ENCODE measurements around the gene SEC11C. TPM values are rescaled to one million over a fixed set of nuclear protein-coding genes. Genes with fewer than 3 reads are reported as not detected.
A peak's percentile ranks its signal among the peaks of the same experiment; 100 is the strongest.

Gene SEC11C
- total RNA-seq = 90.0 TPM
- 106 TPM for polyA plus RNA-seq (ENCODE audit: insufficient read depth, low read depth, low replicate concordance)
- long read RNA-seq, donor 1, transcript SEC11C-204 (6 exons, 1,202 nt) = major isoform, 27 of 34 reads
- long read RNA-seq, donor 1, partial matches to known transcripts = 0 of 34 reads
- long read RNA-seq, donor 1, other reads (novel, unspliced or antisense) = 0 of 34 reads
- long read RNA-seq, donor 2, transcript SEC11C-204 (6 exons, 1,202 nt) = major isoform, 25 of 30 reads
- long read RNA-seq, donor 2, partial matches to known transcripts = 0 of 30 reads
- long read RNA-seq, donor 2, other reads (novel, unspliced or antisense) = 0 of 30 reads
- long read RNA-seq, donor 3, transcript SEC11C-204 (6 exons, 1,202 nt) = major isoform, 41 of 51 reads
- long read RNA-seq, donor 3, partial matches to known transcripts = 0 of 51 reads
- long read RNA-seq, donor 3, other reads (novel, unspliced or antisense) = 0 of 51 reads
- long read RNA-seq, donor 4, transcript SEC11C-204 (6 exons, 1,202 nt) = major isoform, 16 of 19 reads
- long read RNA-seq, donor 4, partial matches to known transcripts = 0 of 19 reads
- long read RNA-seq, donor 4, other reads (novel, unspliced or antisense) = 0 of 19 reads
- long read RNA-seq, donor 5, partial matches to known transcripts = 0 of 1 reads
- long read RNA-seq, donor 5, other reads (novel, unspliced or antisense) = 0 of 1 reads
- long read RNA-seq, donor 6, transcript SEC11C-204 (6 exons, 1,202 nt) = major isoform, 58 of 82 reads
- long read RNA-seq, donor 6, partial matches to known transcripts = 10 of 82 reads
- long read RNA-seq, donor 6, other reads (novel, unspliced or antisense) = 0 of 82 reads
- long read RNA-seq, donor 7, transcript SEC11C-204 (6 exons, 1,202 nt) = major isoform, 29 of 55 reads
- long read RNA-seq, donor 7, partial matches to known transcripts = 15 of 55 reads
- long read RNA-seq, donor 7, other reads (novel, unspliced or antisense) = 6 of 55 reads
- long read RNA-seq, donor 8, transcript SEC11C-203 (3 exons, 1,088 nt) = minor isoform, 6 of 33 reads
- long read RNA-seq, donor 8, transcript SEC11C-204 (6 exons, 1,202 nt) = major isoform, 24 of 33 reads
- long read RNA-seq, donor 8, partial matches to known transcripts = 0 of 33 reads
- long read RNA-seq, donor 8, other reads (novel, unspliced or antisense) = 0 of 33 reads
- long read RNA-seq, donor 9, transcript SEC11C-204 (6 exons, 1,202 nt) = major isoform, 12 of 17 reads
- long read RNA-seq, donor 9, partial matches to known transcripts = 0 of 17 reads
- long read RNA-seq, donor 9, other reads (novel, unspliced or antisense) = 0 of 17 reads
- long read RNA-seq, donor 10, transcript SEC11C-204 (6 exons, 1,202 nt) = major isoform, 21 of 30 reads
- long read RNA-seq, donor 10, partial matches to known transcripts = 0 of 30 reads
- long read RNA-seq, donor 10, other reads (novel, unspliced or antisense) = 0 of 30 reads

GRCh38 chr18:59139615-59140301 lies at the start of gene SEC11C:
SEC11C (plus strand) TSS chr18:59139884; CDS start chr18:59139949, 65 bp downstream.
- FAIRE-seq (peak; percentile 32), DNase-seq (peak; percentile 96 to 99 (median 98))
- peak within 1 kb of the TSS; percentile 68 to 82 (median 77) for H3K9ac ChIP-seq (ENCODE audit: low read length in 3 of 3)
- peak within 1 kb of the TSS; percentile 74 to 93 (median 90) for H3K4me3 ChIP-seq (ENCODE audit: low read length in 3 of 3)
- intact Hi-C loops (cut with DNase I) = no loop called here
- peak within 1 kb of the TSS; percentile 91 to 92 for H3K27ac ChIP-seq (ENCODE audit: low read depth in 2 of 2, low read length in 2 of 2)
- TF ChIP-seq CTCF (IDR thresholded peaks at IDR 0.05; ENCODE audit: borderline replicate concordance, extremely low read depth, insufficient read depth) = no peak
- no peaks in the 10 kb centered on the region for H3K9me3 ChIP-seq (ENCODE audit: control insufficient read depth in 2 of 3, insufficient read depth in 1 of 3, low read length in 3 of 3)
- no peaks in the 10 kb centered on the region for H3K27me3 ChIP-seq (ENCODE audit: control insufficient read depth, insufficient read depth, low read length)
- peaks cover 0 to 10% (median 10%) of the 10 kb centered on the region in 3 donors for H3K4me1 ChIP-seq (ENCODE audit: control insufficient read depth in 2 of 3, insufficient read depth in 2 of 3, low read depth in 1 of 3, low read length in 3 of 3)
- no peaks in the 10 kb centered on the region for H3K36me3 ChIP-seq (ENCODE audit: control insufficient read depth in 2 of 3, insufficient read depth in 3 of 3, low read length in 3 of 3)

DNA sequence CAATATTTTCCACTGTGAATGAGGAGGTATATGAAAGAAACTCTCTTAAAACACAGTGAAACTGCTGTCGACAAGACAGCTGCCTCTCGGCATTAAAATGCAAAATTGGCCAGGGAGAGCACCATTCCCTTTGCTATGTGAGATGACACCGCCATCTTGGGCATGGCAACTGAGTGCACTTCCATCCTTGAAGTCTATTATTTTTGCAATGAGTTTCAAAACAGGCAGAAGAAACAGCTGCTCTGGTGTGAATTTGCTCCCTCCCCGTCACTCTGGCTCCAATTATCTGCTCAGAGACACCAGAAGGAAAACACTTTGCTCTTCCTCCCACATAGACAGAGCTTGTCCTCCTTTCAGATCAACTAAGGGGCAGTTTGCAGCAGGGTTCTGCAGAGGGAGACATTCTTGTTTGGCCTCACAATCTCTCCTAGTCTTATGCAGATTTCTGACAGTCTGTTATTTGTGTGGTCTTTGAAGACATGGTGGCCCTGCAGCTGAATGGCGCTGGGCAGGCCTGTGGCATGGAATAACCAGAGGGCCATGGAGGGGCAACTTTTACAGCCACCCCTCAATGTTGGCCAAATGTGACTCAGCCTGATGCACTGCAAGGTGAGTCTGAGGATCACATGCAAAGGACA lies 48.6 kb upstream of the SEC11C start:
- H3K27ac ChIP-seq (ENCODE audit: low read depth in 2 of 2, low read length in 2 of 2) = no peak overlapping the region
- no peaks in the 10 kb centered on the region for H3K27me3 ChIP-seq (ENCODE audit: control insufficient read depth, insufficient read depth, low read length)
- H3K4me3 ChIP-seq (ENCODE audit: low read length in 3 of 3) = no peak overlapping the region
- TF ChIP-seq CTCF (IDR thresholded peaks at IDR 0.05; ENCODE audit: borderline replicate concordance, extremely low read depth, insufficient read depth) = no peak
- DNase-seq = no peak
- H3K9me3 ChIP-seq (ENCODE audit: control insufficient read depth in 2 of 3, insufficient read depth in 1 of 3, low read length in 3 of 3) = no peaks in the 10 kb centered on the region
- H3K4me1 ChIP-seq (ENCODE audit: control insufficient read depth in 2 of 3, insufficient read depth in 2 of 3, low read depth in 1 of 3, low read length in 3 of 3) = no peaks in the 10 kb centered on the region
- no peaks in the 10 kb centered on the region for H3K36me3 ChIP-seq (ENCODE audit: control insufficient read depth in 2 of 3, insufficient read depth in 3 of 3, low read length in 3 of 3)
- FAIRE-seq = no peak
- no peak overlapping the region for H3K9ac ChIP-seq (ENCODE audit: low read length in 3 of 3)
- intact Hi-C loops (cut with DNase I) = no loop called here

DNA sequence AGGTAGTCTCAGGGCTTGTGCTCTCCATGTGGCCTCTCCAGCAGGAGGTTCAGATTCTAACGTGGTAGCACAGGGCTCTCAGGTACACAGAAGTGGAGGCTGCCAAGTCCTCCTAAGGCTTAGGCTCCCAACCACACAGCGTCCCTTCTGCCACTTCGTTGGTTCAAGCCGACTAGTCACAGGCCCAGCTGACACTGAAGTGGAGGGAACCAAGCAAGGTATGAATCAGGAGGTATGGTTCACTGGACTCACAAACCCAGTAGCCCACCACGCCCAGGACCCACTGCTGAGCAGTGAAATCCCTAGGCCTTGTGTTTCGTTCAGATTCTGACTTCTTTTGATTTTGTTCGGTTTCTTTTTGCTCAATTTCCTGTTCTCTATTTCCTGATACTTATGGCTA lies 46.0 kb upstream of the SEC11C start:
- H3K36me3 ChIP-seq (ENCODE audit: control insufficient read depth in 2 of 3, insufficient read depth in 3 of 3, low read length in 3 of 3) = no peaks in the 10 kb centered on the region
- no peak overlapping the region for H3K27ac ChIP-seq (ENCODE audit: low read depth in 2 of 2, low read length in 2 of 2)
- no peak for TF ChIP-seq CTCF (IDR thresholded peaks at IDR 0.05; ENCODE audit: borderline replicate concordance, extremely low read depth, insufficient read depth)
- no peak overlapping the region for H3K4me3 ChIP-seq (ENCODE audit: low read length in 3 of 3)
- H3K27me3 ChIP-seq (ENCODE audit: control insufficient read depth, insufficient read depth, low read length) = no peaks in the 10 kb centered on the region
- no peak for FAIRE-seq
- H3K4me1 ChIP-seq (ENCODE audit: control insufficient read depth in 2 of 3, insufficient read depth in 2 of 3, low read depth in 1 of 3, low read length in 3 of 3) = no peaks in the 10 kb centered on the region
- H3K9me3 ChIP-seq (ENCODE audit: control insufficient read depth in 2 of 3, insufficient read depth in 1 of 3, low read length in 3 of 3) = no peaks in the 10 kb centered on the region
- no peak for DNase-seq
- intact Hi-C loops (cut with DNase I) = no loop called here
- no peak overlapping the region for H3K9ac ChIP-seq (ENCODE audit: low read length in 3 of 3)
